GM12875 (cell line): Measurements from ENCODE around the gene ERC2.

Experiments used
- H3K4me3 ChIP-seq: one replicate; pipeline ENCODE4 v1.5.1; 2011; ENCODE audit warnings: low read depth, low read length, control low read depth
- CTCF ChIP-seq: IDR thresholded peaks from 2 replicates; pipeline ENCODE4 v1.5.1; 2011; ENCODE audit warnings: low read depth, mild to moderate bottlenecking, control low read depth, inconsistent platforms, low read length, moderate library complexity, borderline replicate concordance; ENCODE audit not compliant: insufficient read depth

ERC2 gene

DNA sequence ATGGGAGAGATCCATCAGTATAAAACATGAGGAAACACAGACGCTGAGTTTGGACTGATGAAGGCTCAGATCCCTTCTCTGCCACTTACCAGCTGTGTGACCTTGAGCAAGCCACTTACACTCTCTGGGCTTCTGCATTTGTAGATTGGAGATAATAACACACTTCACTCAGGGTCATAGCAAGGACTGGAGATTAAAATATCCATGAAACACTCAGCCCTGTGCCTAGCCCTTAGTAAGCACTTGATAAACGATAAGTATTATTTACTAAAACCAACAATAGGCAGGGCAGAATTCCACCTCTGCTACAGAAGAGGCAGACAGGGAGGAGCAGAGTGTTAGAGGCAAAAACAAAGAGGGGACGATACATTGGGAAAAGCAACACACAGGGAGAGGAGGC is 560.7 kb downstream of the ERC2 start:
- H3K4me3 ChIP-seq, result no peak overlapping the region
- no peak for TF ChIP-seq CTCF

- H3K4me3 ChIP-seq, result no peak overlapping the region
- no peak for TF ChIP-seq CTCF
Measured at GRCh38 chr3:55906896-55907295, 561.4 kb downstream of the ERC2 start.

DNA sequence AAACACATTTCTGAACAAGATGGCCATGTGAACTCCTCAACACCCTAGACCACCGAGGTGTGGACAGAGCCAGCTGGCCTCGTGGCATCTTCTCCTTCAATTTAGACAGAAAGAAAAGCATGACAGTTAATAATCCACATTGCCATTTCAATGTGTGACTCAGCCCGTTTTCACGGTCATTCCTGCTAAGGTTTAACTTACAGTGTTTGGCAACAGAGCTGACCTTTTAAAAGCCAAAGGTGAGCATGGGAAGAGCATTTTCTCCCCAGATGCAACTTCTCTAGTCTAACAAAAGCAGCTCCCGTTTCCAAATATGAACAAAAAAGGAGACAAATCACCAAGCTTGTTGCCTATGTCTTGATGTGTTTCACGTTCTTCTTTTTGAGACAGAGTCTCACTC is 563.6 kb downstream of the ERC2 start:
- H3K4me3 ChIP-seq, result no peak overlapping the region
- no peak for TF ChIP-seq CTCF

- TF ChIP-seq CTCF, result no peak
- H3K4me3 ChIP-seq, result no peak overlapping the region
Measured at GRCh38 chr3:55903680-55904079, 564.6 kb downstream of the ERC2 start.

DNA sequence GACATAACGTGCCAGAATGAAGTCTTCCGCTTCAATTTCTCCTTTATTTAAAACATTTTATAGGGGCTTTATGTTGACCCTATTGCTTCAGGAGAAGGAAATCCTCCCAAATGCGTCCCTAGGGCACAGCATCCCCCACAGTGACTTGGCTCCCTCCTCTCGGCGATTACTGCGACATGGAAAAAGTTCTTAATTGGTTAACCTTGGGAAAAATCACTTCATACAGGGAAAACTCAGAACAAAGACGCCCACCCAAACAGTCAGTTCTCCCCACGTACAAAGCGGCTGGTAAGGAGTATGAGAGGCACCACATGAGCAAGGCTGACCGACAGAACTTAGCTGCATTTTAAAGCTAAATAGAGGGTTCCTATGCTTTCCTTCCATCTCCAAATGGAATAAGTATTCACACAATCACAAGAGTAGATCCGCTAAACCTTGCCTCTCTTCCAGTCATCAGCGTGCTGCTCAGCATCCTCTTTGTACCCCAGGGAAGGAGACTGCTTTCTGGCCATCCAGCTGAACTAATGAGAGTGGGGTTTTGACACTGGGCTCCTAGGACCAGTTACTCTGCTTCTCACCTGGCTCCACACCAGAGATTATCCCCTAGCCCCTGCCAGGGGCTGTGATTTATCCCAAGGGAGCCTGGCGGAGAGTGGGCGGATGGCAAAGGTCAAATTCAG is 565.9 kb downstream of the ERC2 start:
- no peak for TF ChIP-seq CTCF
- H3K4me3 ChIP-seq, result no peak overlapping the region

DNA sequence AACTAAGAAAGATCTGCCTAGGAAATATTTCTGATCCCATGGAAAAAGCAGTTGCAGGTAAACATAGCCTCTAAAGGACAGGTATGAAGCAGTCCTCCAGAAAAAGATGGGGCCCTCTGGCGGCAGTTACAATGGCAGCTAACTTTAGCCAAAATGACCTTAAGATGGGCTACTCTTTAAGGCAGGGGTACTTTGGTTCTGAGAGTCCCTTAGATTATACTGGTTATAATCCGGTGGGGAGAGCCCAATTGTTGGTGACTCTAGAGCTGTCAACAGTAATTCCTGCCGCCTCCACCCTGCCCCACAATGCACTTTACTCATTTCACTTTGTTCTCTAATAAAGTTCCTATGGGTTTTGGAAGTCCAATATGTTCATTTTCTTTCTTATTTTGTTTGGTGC is 568.4 kb downstream of the ERC2 start:
- peak; percentile 50; the same call in 1 of the 2 replicates for TF ChIP-seq CTCF
- H3K4me3 ChIP-seq, result no peak overlapping the region

- TF ChIP-seq CTCF, result peak; percentile 17; the same call in 1 of the 2 replicates
- H3K4me3 ChIP-seq, result no peak overlapping the region
Measured at GRCh38 chr3:55897573-55898224, 570.6 kb downstream of the ERC2 start.
